ENCODE measurements around the gene BACH2.

DNA sequence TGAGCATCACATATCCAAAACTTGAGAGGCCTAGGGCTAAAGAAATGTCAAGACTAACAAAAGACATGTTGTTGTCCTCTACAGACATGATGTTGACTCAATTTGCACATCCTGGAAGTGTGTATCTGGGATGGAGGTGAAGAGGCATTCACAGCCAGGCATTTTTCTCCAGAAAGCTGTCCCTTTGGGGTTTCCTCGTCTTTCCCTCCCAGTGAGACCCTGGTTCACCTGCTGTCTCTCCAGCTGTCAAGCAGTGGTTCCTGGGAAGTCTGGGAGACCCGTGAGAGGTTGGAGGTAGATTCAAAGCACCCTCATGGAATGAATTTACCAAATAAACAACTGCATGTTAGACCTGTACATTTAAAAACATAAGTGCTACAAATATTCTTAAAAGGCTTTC is 32.1 kb downstream of the BACH2 start:
- TF ChIP-seq, protein P1, sequence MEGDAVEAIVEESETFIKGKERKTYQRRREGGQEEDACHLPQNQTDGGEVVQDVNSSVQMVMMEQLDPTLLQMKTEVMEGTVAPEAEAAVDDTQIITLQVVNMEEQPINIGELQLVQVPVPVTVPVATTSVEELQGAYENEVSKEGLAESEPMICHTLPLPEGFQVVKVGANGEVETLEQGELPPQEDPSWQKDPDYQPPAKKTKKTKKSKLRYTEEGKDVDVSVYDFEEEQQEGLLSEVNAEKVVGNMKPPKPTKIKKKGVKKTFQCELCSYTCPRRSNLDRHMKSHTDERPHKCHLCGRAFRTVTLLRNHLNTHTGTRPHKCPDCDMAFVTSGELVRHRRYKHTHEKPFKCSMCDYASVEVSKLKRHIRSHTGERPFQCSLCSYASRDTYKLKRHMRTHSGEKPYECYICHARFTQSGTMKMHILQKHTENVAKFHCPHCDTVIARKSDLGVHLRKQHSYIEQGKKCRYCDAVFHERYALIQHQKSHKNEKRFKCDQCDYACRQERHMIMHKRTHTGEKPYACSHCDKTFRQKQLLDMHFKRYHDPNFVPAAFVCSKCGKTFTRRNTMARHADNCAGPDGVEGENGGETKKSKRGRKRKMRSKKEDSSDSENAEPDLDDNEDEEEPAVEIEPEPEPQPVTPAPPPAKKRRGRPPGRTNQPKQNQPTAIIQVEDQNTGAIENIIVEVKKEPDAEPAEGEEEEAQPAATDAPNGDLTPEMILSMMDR (IDR thresholded peaks at IDR 0.05), result no peak
- TF ChIP-seq POLR2A (IDR thresholded peaks at IDR 0.05) (no peak), POLR2AphosphoS5 (IDR thresholded peaks at IDR 0.05) (no peak), EP300 (IDR thresholded peaks at IDR 0.05) (no peak)
